Stimulated activated CD4-positive, alpha-beta T cell treated with anti-CD3 and anti-CD28 coated beads, Interleukin-15, amount 100 ng/mL, for 1 hour (primary cell): Measurements from ENCODE around the gene DTNBP1.
"Not testable (repeated sequence)": the region's sequence is repeated elsewhere in the genome, so short reads cannot be mapped to it uniquely, and the experiment has no call there.

Experiments used
- DNase-seq, 2 donors: peaks; one replicate each; pipeline ENCODE4 v3.0.0-alpha.2; 2020; ENCODE audit warnings: low read depth in 1 of 2, low spot score in 1 of 2

DTNBP1 gene

DNA sequence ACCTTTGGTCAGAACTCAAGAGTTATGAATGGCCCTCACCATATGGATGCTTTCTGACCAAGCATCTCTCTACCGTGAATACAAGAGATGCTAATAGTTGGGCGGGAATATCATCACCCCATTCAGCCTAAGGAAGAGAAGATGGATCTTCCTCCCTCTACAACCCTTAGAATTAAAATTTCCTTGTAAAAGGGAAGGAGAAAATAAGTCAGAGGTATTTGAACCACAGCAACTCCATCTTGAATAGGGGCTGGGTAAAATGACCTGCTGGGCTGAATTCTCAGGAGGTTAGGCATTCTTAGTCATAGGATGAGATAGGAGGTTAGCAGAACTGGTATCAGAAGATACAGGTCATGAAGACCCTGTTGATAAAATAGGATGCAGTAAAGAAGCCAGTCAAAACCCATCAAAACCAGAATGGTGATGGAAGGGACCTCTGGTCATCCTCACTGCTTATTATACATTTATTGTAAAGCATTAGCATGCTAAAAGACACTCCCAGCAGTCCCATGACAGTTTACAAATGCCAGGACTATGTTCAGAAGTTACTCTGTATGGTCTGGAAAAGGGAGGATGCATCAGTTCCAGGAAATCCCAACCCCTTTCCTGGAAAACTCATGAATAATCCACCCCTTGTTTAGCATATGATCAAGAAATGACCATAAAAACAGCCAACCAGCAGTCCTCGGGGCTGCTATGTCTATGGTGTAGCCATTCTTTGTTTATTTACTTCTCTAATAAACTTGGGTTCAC lies 101.2 kb downstream of the DTNBP1 start:
- no peak for DNase-seq

DNA sequence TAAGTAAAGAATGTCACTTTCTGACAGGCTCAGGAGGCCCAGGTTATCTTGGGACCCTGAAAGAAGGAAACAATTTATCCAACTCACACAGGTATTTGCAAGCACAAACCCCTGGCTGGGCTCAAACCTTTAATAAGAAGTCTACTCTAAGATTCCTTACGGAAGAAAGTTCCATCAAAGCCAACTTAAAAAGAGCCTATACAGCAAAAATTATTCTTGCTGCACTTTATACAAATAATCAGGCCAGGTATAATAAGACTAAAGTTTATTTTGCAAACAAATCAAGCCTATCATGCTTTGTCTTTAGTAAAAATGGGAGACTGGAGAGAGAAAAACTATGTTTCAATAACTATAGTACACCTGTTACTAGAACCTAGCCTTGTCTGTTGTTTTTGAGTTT lies 102.1 kb downstream of the DTNBP1 start:
- no peak for DNase-seq

DNA sequence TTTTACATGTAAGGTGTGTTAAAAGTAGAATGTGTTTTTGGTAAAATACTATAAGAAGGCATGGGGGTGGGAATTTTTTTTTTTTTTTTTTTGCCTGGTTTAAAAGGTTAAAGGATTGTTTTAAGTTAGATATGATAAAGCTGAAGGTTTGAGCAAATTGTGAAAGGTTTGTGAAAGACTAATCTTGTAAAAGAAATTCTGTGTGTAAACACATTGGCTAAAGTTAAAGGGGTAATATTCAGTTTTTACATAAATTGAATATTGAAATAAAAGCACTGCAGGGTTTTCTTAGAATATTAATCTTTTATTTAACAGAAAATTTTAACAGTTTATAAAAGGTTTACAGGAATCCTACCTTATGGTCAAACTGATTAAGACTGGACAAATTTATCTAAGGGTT lies 105.7 kb downstream of the DTNBP1 start:
- DNase-seq = no peak

DNA sequence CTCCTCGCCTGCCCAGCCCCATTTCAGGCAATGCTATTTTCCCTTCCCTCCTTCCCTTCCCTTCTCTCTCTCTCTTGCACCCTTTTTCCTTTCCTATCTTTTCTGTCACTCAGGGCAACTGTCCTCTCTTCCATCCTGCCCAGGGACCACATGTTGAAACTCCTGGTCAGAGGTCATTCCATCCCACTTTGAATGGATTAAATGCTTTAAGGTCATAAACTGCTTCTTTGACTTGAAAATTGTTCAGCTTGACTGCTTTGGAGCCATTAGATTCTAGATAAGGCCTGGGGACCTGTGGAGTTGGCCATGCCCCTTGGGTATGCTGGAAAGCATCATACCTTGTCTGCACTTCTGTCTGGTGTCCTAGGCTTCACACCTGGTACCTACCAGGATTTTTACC lies 106.1 kb downstream of the DTNBP1 start:
- no peak for DNase-seq

- DNase-seq = no peak
These were observed 107.5 kb downstream of the DTNBP1 start for GRCh38 chr6:15555101-15556038.

DNA sequence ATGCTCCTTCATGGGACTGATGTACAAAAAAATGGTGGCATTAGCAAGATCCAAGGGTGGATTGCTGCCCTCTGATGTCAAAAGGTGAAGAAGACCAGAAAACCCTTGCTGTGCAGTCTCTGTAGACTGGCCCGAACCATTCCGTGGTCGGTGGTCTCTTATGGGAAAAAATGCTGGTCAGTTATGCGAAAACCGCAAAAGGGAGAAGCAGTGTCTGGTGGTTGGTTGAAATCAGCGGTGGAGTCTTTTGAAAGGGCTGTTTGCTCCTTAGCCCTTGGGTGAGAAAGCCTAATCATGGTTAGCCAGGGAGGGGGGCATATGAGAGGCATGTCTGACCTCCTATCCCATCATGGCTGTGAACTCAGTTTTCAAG lies 108.1 kb downstream of the DTNBP1 start:
- no peak for DNase-seq

DNA sequence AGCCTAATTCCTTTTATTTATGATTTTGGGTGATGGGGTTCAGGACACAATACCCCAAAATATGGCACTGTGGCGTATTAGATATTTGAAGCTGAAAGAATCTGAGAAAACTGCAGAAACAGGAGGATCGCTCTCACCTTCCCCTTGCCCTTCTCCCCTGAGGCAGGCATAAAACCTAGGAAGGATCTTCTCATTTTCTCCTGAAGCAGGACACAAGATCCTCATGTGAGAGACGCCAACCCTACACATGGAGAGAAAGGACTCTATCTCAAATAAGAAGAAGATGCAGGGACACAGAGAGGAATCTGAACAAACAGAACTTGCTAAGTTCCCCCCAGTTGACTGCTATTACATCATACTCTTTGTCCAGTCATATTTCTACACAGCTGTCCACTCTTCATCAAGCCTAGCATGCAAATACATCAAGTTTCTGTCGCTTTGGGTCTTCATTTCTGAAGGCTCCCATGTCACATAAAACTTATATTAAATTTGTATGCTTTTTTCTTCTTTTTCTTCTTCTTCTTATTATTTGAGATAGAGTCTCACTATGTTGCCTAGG lies 109.0 kb downstream of the DTNBP1 start:
- DNase-seq = no peak

GRCh38 chr6:15553031-15553430 lies 109.8 kb downstream of the DTNBP1 start:
- DNase-seq = no peak

DNA sequence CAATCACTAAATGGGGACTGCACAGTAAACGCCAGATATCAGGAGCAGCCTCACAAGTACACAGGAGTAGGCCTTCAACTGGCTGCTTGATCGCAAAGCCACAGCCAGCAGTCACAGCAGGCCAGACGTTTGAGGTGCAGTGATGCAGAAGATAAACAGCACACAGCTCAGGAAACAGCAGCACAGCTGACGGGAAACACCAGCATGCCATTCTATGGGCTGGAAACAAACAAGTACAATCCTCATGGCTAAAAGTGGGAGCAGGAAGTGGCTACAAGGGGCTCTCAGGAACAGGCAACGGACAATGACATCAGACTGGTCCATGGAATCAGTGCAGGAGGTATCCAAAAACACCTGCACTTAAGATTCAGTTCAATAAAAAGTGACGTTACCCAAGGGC lies 111.0 kb downstream of the DTNBP1 start:
- no peak for DNase-seq

DNA sequence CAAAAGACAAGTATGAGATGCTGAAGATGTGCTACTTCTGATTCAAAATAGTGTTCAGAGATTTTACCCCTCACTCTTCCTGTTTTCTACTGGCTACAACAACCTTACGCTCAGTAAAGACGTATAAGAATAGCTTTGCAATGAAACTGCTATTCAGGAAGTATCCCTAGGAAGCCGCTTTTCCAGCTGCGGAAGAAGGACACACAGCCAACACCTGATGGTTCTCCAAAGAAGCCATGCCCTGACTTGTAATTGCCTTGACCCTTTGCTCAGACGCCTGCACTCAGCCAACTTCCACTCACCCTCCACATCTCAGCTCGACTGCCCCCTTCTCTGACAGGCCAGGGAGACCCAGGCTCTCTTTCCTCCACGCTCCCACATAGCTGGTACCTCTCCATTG lies 111.6 kb downstream of the DTNBP1 start:
- no peak for DNase-seq

DNA sequence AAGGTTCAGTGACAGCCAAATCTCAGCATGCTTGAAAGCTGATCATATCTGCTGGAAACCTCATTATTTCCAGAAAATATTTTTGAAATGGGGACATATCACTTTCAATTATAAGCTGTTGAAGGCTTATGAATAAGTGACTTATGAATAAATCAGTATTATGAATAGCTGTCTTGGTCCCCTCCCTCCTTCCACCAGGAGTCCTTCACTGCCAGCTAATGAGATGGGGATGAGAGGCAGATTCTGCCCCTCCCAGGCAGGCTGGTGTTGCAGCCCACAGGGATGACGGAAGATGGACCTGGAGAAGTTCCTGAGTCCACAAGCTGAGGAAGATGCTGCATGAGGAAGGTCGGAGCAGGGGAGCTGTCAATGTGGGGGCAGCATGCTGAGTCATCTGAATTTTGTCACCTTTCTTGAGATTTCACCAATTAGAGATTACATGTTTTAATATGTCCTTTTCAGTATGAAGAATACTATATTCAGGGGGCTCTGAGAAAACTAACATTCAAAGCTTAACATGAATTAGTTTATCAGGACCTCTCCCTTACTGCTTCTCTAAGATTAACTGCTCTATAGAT lies 112.2 kb downstream of the DTNBP1 start:
- no peak for DNase-seq

DNA sequence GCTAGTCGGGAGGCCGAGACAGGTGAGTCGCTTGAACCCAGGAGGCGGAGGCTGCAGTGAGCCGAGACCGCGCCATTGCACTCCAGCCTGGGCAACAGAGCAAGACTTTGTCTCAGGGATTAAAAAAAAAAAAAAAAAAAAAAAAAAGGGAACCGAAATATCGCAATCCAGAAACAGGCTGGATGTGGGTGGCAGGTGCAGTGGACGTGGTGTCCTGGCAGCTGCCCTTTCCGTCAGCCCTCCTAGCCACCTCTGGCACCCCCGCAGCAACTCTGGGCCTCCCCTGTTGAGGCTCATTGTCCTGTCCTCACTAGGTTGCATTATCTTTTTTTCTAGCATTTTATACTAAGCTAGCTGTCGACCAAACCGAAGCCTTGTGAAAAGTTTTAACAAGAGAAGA lies 113.5 kb downstream of the DTNBP1 start:
- DNase-seq = no peak

DNA sequence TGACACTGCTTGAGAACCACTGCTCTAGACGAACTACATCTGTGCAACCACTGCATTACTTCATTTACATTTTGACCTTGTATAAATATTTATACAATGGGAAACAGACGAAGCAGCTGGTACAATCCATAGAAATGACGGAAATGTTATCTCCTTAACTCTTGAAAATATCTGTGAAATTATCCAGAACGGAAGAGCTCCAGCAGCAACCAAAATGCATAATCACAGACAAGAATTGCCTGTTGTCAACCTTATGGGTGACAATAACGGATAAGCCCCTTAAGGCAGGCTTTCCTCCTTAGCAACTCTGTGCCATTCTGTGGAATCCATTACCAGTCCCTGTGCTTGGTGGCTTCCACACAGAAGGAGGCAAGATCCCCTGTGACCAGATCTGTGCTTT lies 115.4 kb downstream of the DTNBP1 start:
- no peak for DNase-seq

- no peak for DNase-seq
These were observed 116.2 kb downstream of the DTNBP1 start for GRCh38 chr6:15546591-15546990.

DNA sequence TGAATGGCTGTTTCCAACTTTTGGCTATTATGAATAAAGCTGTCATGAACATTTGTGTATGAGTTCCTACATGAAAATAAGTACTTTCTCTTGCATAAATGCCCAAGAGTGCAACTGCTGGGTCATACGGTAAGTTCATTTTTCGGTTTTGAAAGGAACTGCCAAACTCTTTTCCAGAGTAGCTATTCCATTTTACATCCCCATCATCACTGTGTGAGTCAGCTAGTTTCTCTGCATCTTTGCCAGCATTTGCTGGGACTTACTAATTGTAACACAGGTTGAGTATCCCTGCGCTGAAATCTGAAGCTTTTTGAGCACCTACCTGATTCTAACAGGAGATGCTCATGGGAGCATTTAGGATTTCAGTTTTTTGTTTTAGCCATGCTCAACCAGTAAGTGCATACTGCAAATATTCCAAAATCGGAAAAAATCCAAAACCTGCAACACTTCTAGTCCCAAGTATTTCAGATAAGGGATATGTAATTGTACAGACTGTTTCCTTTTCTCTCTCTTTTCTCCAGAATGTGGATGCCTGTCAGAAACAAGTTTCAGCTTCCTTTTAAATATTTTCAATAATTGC lies 118.4 kb downstream of the DTNBP1 start:
- no peak for DNase-seq

GRCh38 chr6:15543332-15543917 lies 119.4 kb downstream of the DTNBP1 start:
- not testable (repeated sequence) for DNase-seq

GRCh38 chr6:15539722-15540270 lies 123.0 kb downstream of the DTNBP1 start:
- DNase-seq = no peak

DNA sequence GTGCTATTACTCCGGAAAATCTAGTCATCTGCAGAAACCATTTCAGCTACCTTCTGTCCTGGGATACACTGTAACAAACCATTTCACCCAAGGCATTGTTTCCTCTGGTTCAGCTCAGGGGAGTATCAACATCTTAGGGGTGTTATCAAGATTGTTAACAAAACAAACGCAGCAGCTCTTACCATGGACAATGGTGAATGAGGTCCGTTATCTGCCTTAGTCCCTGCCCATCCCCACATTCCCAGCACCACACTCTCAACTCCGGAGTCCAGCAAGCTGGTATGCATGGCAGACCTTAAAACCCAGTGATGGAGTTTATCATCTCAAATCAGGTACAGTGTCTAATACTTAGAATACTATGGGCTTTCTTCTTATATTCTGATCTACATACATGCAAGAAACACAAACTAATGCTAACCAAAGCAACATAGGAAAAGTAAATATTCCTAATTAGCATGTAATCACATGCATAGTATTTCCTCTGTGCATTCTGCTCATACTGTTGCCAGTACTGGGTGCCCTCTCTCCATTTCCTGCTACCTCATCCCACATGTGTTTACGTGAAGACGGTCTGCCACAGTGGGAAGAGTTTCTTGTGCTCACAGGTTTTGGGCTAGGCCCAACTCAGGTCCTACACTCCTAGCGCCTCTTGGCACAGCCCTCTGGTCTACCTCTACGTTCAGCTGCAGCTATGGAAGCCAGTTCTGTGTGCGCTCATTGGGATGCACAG lies 123.9 kb downstream of the DTNBP1 start:
- DNase-seq = no peak

GRCh38 chr6:15538106-15538505 lies 124.7 kb downstream of the DTNBP1 start:
- DNase-seq = no peak
